Measurements from ENCODE around the gene ABCC1. TPM values are rescaled to one million over a fixed set of nuclear protein-coding genes. Genes with fewer than 3 reads are reported as not detected.
"Not testable (repeated sequence)": the region's sequence is repeated elsewhere in the genome, so short reads cannot be mapped to it uniquely, and the experiment has no call there.

The ABCC1 gene
- total RNA-seq, 2 donors from 2014 or later = 22.0 to 22.2 TPM

- no peak for TF ChIP-seq CTCF (IDR thresholded peaks at IDR 0.05)
- H3K4me1 ChIP-seq = no peaks in the 10 kb centered on the region
- H3K9ac ChIP-seq (ENCODE audit: low read depth in 2 of 2, low read length in 2 of 2) = no peak overlapping the region
- H3K27ac ChIP-seq = no peak overlapping the region
- H3K4me3 ChIP-seq = no peak overlapping the region
- H3K27me3 ChIP-seq = no peaks in the 10 kb centered on the region
- DNase-seq = no peak
- no peaks in the 10 kb centered on the region for H3K9me3 ChIP-seq
- intact Hi-C loops (cut with DNase I) = no loop called here
- no peaks in the 10 kb centered on the region for H3K36me3 ChIP-seq
Observed at GRCh38 chr16:16144416-16144815, 195.0 kb downstream of the ABCC1 start.

GRCh38 chr16:16145286-16145685, 195.9 kb downstream of the ABCC1 start:
- no peak overlapping the region for H3K9ac ChIP-seq (ENCODE audit: low read depth in 2 of 2, low read length in 2 of 2)
- H3K4me3 ChIP-seq = no peak overlapping the region
- H3K36me3 ChIP-seq = no peaks in the 10 kb centered on the region
- no peak for DNase-seq
- H3K27ac ChIP-seq = no peak overlapping the region
- H3K4me1 ChIP-seq = no peaks in the 10 kb centered on the region
- no peak for TF ChIP-seq CTCF (IDR thresholded peaks at IDR 0.05)
- H3K27me3 ChIP-seq = no peaks in the 10 kb centered on the region
- intact Hi-C loops (cut with DNase I) = no loop called here
- H3K9me3 ChIP-seq = no peaks in the 10 kb centered on the region

- H3K27ac ChIP-seq = no peak overlapping the region
- no peak overlapping the region for H3K9ac ChIP-seq (ENCODE audit: low read depth in 2 of 2, low read length in 2 of 2)
- no peaks in the 10 kb centered on the region for H3K27me3 ChIP-seq
- H3K4me1 ChIP-seq = no peaks in the 10 kb centered on the region
- no peaks in the 10 kb centered on the region for H3K36me3 ChIP-seq
- H3K9me3 ChIP-seq = no peaks in the 10 kb centered on the region
- intact Hi-C loops (cut with DNase I) = no loop called here
- no peak for DNase-seq
- no peak overlapping the region for H3K4me3 ChIP-seq
- TF ChIP-seq CTCF (IDR thresholded peaks at IDR 0.05) = no peak
Observed at GRCh38 chr16:16146380-16147315, 197.2 kb downstream of the ABCC1 start.

- intact Hi-C loops (cut with DNase I) = no loop called here
- no peaks in the 10 kb centered on the region for H3K27me3 ChIP-seq
- H3K4me3 ChIP-seq = no peak overlapping the region
- H3K9me3 ChIP-seq = no peaks in the 10 kb centered on the region
- no peak for DNase-seq
- H3K9ac ChIP-seq (ENCODE audit: low read depth in 2 of 2, low read length in 2 of 2) = no peak overlapping the region
- no peaks in the 10 kb centered on the region for H3K4me1 ChIP-seq
- no peak overlapping the region for H3K27ac ChIP-seq
- H3K36me3 ChIP-seq = no peaks in the 10 kb centered on the region
- TF ChIP-seq CTCF (IDR thresholded peaks at IDR 0.05) = no peak
Observed at GRCh38 chr16:16147316-16147999, 198.0 kb downstream of the ABCC1 start.

DNA sequence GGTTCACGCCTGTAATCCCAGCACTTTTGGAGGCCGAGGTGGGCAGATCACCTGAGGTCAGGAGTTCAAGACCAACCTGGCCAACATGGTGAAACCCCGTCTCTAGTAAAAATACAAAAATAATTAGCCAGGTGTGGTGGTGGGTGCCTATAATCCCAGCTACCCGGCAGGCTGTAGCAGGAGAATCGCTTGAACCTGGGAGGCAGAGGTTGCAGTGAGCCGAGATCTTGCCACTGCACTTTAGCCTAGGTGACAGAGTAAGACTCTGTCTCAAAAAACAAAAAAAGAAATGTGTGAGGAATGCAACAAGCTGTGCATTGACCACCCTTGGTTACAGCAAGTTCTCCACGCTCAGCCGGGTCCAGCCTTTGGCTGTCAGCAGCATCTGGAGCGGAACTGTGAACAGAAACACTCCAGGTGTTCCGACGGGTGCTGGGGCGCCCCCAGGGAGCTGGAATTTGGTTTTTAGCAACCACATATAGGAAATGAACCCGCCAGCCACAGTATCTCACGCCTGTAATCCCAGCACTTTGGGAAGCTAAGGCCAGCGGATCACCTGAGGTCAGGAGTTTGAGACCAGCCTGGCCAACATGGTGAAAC, 198.7 kb downstream of the ABCC1 start:
- H3K9ac ChIP-seq (ENCODE audit: low read depth in 2 of 2, low read length in 2 of 2); DNase-seq; intact Hi-C loops (cut with DNase I); H3K36me3 ChIP-seq; H3K9me3 ChIP-seq; H3K4me1 ChIP-seq; H3K4me3 ChIP-seq; H3K27me3 ChIP-seq; H3K27ac ChIP-seq: not testable (repeated sequence)

Data from colonic mucosa (tissue), 4 donors.